Thoracic aorta endothelial cell (primary cell): ENCODE results near the gene OR3A2. TPM values are rescaled to one million over a fixed set of nuclear protein-coding genes. Genes with fewer than 3 reads are reported as not detected.

Experiments used
- small RNA-seq: library from RNA; depleted of rRNA; stranded (forward); fragments of <200 nt; gene quantifications from one replicate; pipeline ENCODE3, GENCODE V24; 2012
- total RNA-seq: library from RNA; depleted of rRNA; stranded (reverse); fragments of >200 nt; gene quantifications from 2 replicates; pipeline ENCODE4 v1.2.3, GENCODE V29; 2012

The OR3A2 gene
- total RNA-seq: not detected in 2 replicates

GRCh38 chr17:3385869-3386816 is at the start of gene OR3A2:
TSS of gene OR3A2 (minus strand) at chr17:3386308.

DNA sequence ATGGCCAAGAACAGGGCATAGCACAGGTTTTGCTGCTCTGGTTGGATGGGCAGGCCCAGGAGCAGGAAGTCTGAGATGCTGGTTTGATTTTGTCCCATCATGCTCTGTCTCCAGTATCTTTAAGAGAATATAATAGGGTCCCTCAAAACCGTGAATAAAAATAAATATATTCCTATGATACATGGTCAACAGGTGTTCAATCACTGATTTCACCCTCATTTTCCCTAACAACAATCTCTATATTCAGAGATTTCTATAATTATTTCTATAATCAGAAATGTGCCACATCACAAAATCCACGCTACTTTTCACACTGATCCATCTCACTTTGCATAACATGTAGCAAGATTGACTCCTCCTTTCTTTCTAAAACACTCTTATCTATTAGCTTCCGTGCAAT is 47.6 kb upstream of the OR3A2 start, which contains the start of gene OR1E2:
Gene OR1E2 (minus strand): TSS at position 101 of the 400 bp plus-strand sequence. CDS start 0 bp downstream, at position 101.

DNA sequence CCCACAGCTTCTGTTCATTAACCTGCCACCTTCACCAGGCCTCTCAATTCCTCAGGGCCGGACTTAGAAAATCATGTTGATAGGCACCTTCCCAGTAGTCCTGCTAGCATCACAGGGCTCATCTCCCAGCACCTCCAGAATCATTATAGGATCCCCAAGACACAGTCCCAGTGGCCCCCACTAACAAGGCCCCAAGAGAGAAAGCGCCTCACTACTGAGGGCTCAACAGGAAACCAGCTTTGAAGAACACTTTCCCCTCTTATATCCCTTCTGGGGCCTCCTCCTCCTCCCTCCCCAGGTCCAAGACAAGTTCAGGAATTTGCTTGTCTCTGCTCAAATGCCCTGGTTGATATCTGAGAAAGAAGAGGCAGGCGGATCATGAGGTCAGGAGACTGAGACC is 25.0 kb upstream of the OR3A2 start, which contains the start of gene OR3A3:
Gene OR3A3 (plus strand): TSS at position 301 of the 400 bp plus-strand sequence.

DNA sequence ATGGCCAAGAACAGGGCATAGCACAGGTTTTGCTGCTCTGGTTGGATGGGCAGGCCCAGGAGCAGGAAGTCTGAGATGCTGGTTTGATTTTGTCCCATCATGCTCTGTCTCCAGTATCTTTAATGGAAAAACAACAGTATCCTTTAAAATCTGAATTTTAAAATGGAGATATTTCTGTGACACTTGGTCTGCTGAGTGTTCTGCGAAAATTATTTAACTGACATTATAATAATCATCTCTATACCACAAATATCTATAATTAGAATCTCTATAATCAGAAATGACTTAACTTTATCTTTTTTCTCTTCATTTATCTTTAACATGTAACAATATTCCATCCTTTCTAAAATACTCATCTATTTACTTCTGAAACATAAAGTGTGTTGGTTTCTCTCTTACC is 12.2 kb upstream of the OR3A2 start, which contains the start of gene OR1E1:
Gene OR1E1 (minus strand): TSS at position 101 of the 400 bp plus-strand sequence. CDS start 0 bp downstream, at position 101.

GRCh38 chr17:3298260-3298659 is 87.8 kb downstream of the OR3A2 start, which contains the start of gene OR3A1:
TSS of gene OR3A1 (minus strand) at chr17:3298360. CDS start at chr17:3292582, 5,778 bp downstream.

Small RNA genes within 50 kb of the gene (small RNA-seq; reads per million reads assigned to genes)
- gene OR1AC1P: not detected

Other genes with a start within 250 kb of the OR3A2 start
- not detected in 2 replicates for gene OR1A2, start 188.8 kb downstream of the OR3A2 start, total RNA-seq
- gene OR1A1, start 178.6 kb downstream of the OR3A2 start, total RNA-seq: not detected in 2 replicates
- not detected in 2 replicates for gene OR3A1, start 87.9 kb downstream of the OR3A2 start, total RNA-seq
- gene OR1E1, start 12.1 kb upstream of the OR3A2 start, total RNA-seq: not detected in 2 replicates
- not detected in 2 replicates for gene OR3A3, start 25.1 kb upstream of the OR3A2 start, total RNA-seq
- not detected in 2 replicates for gene OR1E2, start 47.5 kb upstream of the OR3A2 start, total RNA-seq
- 0.40 and 0.65 TPM in 2 replicates for gene SPATA22, start 85.5 kb upstream of the OR3A2 start, total RNA-seq
- gene ASPA, start 89.7 kb upstream of the OR3A2 start, total RNA-seq: under 0.01 TPM in 1 of 2 replicates, not detected in the other
- under 0.01 TPM in 1 of 2 replicates, not detected in the other for gene TRPV3, start 171.5 kb upstream of the OR3A2 start, total RNA-seq
- 0.80 and 1.4 TPM in 2 replicates for gene TRPV1, start 223.1 kb upstream of the OR3A2 start, total RNA-seq
- 12.2 and 19.2 TPM in 2 replicates for gene SHPK, start 249.9 kb upstream of the OR3A2 start, total RNA-seq